ENCODE results near the gene SLC47A2.
"Not testable (repeated sequence)": the region's sequence is repeated elsewhere in the genome, so short reads cannot be mapped to it uniquely, and the experiment has no call there.

The SLC47A2 gene

GRCh38 chr17:19706791-19707727, 9.3 kb downstream of the SLC47A2 start:
- DNase-seq = peak; percentile 96

DNA sequence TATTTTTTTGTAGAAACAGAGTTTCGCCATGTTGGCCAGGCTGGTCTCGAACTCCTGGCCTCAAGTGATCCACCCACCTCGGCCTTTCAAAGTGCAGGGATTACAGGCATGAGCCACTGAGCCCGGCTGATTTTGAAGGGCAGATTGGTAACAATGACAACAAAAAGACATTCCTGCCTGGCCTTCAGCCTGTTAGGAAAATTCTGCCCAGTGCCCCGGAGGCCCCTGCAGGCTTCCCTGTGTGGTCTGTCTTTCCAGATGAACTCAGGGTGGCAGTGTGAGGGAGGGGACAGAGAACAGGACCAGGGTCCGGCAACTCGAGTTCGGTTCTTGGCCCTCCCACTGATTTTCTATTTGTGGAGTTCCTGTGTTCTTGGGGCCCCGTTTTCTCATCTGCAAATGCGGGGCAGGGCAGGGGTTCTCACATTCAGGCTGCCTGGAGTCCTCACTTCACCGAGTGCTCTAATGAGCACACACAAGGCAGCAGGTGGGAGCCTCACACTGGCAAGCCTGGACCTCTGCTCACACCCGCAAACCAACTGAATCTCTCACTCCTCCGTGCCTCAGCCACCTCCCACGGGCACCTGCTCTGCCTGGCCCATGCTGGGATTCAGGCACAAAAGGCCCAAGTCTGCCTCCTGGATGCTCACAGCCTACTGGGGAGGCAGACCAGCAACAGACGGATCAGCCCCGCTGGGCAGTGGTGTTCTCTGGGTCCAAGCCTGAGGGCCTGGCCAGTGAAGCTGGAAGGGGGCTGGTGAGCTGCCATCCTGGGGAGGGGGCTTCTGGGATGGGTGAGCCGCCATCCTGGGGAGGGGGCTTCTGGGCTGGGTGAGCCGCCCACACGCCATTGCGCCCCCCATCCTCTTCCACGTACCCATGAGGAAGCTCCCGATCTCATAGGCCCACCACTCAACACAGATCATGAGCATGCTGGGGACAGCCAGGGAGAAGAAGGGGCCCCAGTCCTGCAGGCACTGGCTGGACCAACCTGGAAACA, 10.3 kb downstream of the SLC47A2 start:
- no peak for DNase-seq

GRCh38 chr17:19705201-19705600, 11.2 kb downstream of the SLC47A2 start:
- no peak for DNase-seq

DNA sequence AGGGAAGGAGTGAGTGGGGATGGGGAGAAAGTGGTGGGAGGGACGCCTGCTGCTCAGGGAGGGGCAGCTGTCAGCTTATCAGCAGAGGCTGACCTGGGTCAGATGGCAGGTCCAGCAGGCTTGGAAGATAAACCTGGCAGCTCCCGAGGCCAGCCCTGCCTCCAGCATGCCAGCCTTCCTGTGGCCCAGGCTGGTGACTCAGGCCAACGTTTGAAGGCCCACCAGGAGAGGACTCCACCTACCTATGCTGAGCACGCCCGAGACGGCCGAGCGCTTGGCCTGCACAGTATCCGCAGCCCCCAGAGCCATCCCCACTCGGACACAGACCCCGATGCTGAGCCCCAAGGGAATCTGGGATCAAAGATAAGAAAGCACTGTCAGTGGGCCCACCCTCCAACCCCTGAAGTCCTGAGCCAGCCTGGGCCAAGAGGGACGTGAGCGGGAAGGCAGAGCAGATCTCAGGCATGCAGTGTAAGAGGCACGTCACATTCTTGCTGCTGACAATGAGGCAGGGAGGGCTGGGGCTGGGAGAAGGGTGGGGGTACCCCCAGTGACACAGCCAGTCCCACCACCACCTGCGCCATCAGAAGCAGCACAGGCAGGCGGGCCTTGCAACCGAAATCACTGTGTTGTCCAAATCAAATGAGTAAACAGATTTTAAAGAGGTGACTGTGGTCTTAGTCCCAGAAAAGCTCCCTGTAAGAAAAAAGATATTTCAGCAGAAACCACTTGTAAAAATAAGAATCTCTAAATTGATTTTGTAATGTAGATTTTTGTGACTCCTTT, 12.4 kb downstream of the SLC47A2 start:
- no peak for DNase-seq

GRCh38 chr17:19703106-19703827, 13.1 kb downstream of the SLC47A2 start:
- no peak for DNase-seq

- no peak for DNase-seq
Observed at GRCh38 chr17:19702217-19702641, 14.2 kb downstream of the SLC47A2 start.

- no peak for DNase-seq
Observed at GRCh38 chr17:19686400-19687090, 29.8 kb downstream of the SLC47A2 start.

GRCh38 chr17:19684909-19685580, 31.3 kb downstream of the SLC47A2 start:
- DNase-seq = not testable (repeated sequence)

DNA sequence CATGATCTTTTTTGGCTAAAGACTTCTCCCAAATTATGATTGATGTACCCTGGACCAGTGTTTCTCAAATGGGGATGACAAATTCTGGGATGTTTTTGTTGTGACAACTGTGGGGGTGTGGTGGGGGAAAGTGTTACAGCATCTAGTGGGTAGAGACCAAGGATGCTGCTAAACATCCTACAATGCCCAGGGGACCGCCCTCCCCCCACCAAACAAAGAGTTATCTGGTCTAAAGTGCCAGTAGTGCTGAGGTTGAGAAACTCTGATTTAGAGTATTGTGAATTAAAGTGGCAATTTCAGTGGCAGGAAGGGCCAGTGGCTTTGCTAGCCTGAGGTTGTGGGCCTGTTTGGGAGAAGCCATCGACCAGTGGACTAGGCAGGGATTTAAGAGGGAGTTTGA, 33.3 kb downstream of the SLC47A2 start:
- no peak for DNase-seq

- no peak for DNase-seq
Observed at GRCh38 chr17:19678581-19679453, 37.6 kb downstream of the SLC47A2 start.

DNA sequence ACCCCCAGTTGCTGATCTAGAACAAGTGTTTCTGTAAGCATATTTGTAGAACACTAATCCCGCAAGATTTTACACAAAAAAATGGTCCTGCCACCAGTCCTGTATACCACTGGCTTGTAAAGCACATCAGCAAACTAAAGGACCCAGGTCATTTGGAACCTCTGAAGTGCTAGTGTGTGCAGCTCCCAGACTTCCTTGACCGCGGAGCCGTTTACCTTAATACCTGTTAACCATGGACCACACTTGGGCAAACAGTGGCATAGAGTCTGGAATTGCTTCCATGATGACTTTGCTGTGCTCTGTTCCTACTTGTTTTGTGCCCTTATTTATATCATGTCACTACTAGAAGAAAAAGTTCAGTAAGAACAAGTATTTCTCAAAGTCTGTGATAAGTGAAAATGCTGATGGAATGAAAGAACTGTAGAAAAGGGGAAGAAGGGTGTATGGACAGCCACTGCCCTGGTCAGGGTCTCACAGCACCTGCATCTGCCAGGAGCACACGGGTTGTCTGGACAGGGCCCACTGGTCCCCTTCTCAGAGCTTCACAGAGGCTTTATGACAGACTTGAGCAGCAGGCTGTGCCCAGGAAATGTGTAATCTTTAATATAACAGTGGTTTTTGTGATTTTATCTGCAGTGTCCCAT, 38.5 kb downstream of the SLC47A2 start:
- no peak for DNase-seq

GRCh38 chr17:19676896-19677295, 39.5 kb downstream of the SLC47A2 start:
- DNase-seq = no peak

GRCh38 chr17:19673623-19674022, 42.8 kb downstream of the SLC47A2 start:
- no peak for DNase-seq

GRCh38 chr17:19672009-19672750, 44.2 kb downstream of the SLC47A2 start:
- no peak for DNase-seq

GRCh38 chr17:19671433-19671832, 45.0 kb downstream of the SLC47A2 start:
- no peak for DNase-seq

- no peak for DNase-seq
Observed at GRCh38 chr17:19670908-19671307, 45.5 kb downstream of the SLC47A2 start.

DNA sequence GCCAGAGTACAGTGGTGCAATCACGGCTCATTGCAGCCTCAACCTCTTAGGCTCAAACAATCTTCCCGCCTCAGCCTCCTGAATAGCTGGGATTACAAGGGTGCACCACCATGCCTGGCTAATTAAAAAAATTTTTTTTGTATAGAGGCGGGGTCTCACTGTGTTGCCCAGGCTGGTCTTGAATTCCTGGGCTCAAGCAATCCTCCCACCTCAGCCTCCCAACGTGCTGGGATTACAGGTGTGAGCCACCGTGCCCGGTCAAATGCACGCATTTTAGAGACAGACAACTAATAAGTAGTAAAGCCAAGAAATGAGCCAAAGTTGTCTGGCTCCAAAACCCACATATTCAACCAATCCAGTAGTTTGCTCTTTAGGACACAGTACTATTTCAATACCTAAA, 46.7 kb downstream of the SLC47A2 start:
- not testable (repeated sequence) for DNase-seq

GRCh38 chr17:19664821-19665181, 51.6 kb downstream of the SLC47A2 start:
- DNase-seq = no peak

All from NCI-H1105 treated with DMSO at 0.1 percent for 48 hours (cell line).